Lower leg skin (tissue), 4 donors: ENCODE measurements around the gene LANCL2. TPM values are rescaled to one million over a fixed set of nuclear protein-coding genes. Genes with fewer than 3 reads are reported as not detected.

ENCODE experiments used
- DNase-seq, 2 donors: peaks; one replicate each; pipeline ENCODE4 v3.0.0-alpha.2; 2019; ENCODE audit warnings: low spot score in 2 of 2
- H3K4me3 ChIP-seq: fragments of 200-600 bp; sonication (generic); 2 replicates; pipeline ENCODE4 v1.5.1; 2017; ENCODE audit warnings: mild to moderate bottlenecking, low read depth; ENCODE audit not compliant: poor library complexity, severe bottlenecking
- POLR2A ChIP-seq, 2 donors: fragments of 450-650 bp; IDR thresholded peaks; one replicate each; pipeline ENCODE4 v1.6.1; 2016 to 2017; ENCODE audit warnings: antibody characterized with exemption in 2 of 2, mild to moderate bottlenecking in 1 of 2, moderate library complexity in 1 of 2
- WGBS, 2 donors: methylation state at CpG; one replicate each; pipeline ENCODE4 v1.1.5; 2018; 5-methylcytosine and 5-hydroxymethylcytosine counted together
- intact Hi-C: fragments of 100-400 bp; cut with DNase I; formaldehyde crosslinking; loops from one replicate; pipeline ENCODE4 v1.15.0; 2023; ENCODE audit warnings: low total_unique reads
- total RNA-seq, 4 donors: library from RNA; depleted of rRNA; stranded (reverse); fragments of >200 nt; gene quantifications; one replicate each; pipeline ENCODE4 v1.1.0, GENCODE V29; 2016
- TF ChIP-seq, protein P1 (sequence below), 3 donors: fragments of 450-650 bp; IDR thresholded peaks; one replicate each; pipeline ENCODE4 v1.5.1; 2016; ENCODE audit warnings: antibody characterized with exemption in 3 of 3, mild to moderate bottlenecking in 3 of 3, moderate library complexity in 2 of 3

The LANCL2 gene
- total RNA-seq, 4 donors from 2014 or later = 7.7 to 13.4 (median 11.4) TPM

DNA sequence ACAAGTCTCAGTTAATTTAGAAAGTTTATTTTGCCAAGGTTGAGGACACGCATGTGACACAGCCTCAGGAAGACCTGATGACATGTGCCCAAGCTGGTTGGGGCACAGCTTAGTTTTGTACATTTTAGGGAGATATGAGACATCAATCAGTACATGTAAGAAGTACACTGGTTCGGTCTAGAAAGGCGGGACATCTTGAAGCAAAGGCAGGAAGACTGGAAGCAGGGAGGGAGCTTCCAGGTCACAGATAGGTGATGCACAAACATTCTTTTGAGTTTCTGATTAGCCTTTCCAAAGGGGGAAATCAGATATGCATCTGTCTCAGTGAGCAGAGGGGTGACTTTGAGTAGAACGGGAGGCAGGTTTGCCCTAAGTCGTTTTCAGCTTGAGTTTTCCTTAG, 29.4 kb upstream of the LANCL2 start:
- WGBS, 2 donors = 77% methylated on average over 5 of the region's 5 CpGs
- TF ChIP-seq POLR2A (IDR thresholded peaks at IDR 0.05) = no peak
- TF ChIP-seq, protein P1, sequence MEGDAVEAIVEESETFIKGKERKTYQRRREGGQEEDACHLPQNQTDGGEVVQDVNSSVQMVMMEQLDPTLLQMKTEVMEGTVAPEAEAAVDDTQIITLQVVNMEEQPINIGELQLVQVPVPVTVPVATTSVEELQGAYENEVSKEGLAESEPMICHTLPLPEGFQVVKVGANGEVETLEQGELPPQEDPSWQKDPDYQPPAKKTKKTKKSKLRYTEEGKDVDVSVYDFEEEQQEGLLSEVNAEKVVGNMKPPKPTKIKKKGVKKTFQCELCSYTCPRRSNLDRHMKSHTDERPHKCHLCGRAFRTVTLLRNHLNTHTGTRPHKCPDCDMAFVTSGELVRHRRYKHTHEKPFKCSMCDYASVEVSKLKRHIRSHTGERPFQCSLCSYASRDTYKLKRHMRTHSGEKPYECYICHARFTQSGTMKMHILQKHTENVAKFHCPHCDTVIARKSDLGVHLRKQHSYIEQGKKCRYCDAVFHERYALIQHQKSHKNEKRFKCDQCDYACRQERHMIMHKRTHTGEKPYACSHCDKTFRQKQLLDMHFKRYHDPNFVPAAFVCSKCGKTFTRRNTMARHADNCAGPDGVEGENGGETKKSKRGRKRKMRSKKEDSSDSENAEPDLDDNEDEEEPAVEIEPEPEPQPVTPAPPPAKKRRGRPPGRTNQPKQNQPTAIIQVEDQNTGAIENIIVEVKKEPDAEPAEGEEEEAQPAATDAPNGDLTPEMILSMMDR (IDR thresholded peaks at IDR 0.05) = no peak
- no peak overlapping the region for H3K4me3 ChIP-seq
- intact Hi-C loops = no loop called here
- DNase-seq = no peak

DNA sequence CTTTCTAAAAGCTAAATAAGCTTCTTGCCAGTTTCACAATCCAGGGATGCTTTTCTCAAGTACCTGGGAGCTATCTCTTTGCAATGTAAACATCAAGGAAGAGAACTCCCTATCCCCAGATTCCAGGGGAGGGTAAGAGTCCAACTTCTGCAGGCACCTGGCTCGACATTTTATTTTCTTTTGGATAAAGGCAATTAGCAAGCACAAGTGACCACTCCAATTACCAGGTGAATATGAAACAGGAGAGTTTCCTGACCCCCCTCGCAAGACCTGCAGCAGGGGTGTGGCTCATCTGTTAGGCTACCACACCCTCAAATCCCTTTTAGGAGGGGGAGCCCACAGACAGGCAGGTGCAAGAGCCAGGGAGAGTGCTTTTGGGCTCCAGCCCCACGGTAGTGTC, 28.6 kb upstream of the LANCL2 start:
- DNase-seq = no peak

DNA sequence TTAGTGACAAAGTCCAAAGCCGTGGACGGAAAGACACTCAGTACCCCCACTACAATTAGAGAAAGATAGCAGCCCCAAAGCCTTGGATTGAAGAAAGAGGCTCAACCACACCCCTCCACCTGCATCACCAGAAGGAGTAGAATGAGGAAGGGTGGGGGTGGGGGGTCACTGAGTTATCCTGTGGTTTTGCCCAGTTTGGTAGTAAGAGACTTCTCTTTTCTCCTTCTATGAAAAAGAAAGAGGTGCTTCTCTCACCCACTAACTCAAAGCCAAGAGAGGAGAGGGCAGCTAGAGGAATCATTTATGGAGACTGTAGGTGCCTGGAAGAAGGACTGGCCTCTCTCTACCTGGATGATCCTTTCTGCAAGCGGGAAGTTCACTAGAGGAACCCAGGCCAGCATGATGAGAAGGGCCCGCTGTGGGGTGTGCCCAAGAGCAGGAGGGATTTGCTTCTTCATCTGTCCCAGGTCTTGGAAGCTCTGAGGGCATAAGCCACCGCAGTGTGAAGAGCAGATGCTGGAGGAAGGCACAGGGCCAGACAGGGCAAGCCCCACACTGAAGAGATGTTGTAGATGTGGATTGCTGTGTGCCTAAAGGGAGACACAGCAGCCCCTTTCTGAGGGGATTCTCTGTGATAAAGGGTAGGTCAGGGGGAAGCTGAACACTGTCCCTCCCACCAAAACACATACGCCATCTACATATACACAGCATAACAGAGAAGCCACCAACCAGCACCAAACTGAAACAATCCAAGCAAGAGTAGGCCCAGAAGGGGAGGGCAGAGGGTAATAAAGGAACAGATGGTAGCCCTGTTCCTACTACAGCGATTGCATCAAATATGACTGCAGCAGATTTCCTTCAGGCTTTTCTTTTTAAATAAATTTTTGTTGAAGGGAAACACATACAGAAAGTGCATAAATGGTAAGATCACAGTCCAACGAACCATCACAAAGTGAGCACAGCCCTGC, 25.8 kb upstream of the LANCL2 start:
- intact Hi-C loops = no loop called here
- no peak for DNase-seq
- WGBS, 2 donors = 67 to 79% methylated on average over 8 of the region's 8 CpGs
- no peak overlapping the region for H3K4me3 ChIP-seq
- TF ChIP-seq, protein P1 (IDR thresholded peaks at IDR 0.05) = no peak
- no peak for TF ChIP-seq POLR2A (IDR thresholded peaks at IDR 0.05)

More for the DNA sequence above, 28.6 kb upstream of the LANCL2 start:
- intact Hi-C loops = no loop called here
- WGBS, 2 donors = 43 to 46% methylated on average over 3 of the region's 3 CpGs
- no peak for TF ChIP-seq POLR2A (IDR thresholded peaks at IDR 0.05)
- TF ChIP-seq, protein P1 (IDR thresholded peaks at IDR 0.05) = no peak
- H3K4me3 ChIP-seq = no peak overlapping the region

DNA sequence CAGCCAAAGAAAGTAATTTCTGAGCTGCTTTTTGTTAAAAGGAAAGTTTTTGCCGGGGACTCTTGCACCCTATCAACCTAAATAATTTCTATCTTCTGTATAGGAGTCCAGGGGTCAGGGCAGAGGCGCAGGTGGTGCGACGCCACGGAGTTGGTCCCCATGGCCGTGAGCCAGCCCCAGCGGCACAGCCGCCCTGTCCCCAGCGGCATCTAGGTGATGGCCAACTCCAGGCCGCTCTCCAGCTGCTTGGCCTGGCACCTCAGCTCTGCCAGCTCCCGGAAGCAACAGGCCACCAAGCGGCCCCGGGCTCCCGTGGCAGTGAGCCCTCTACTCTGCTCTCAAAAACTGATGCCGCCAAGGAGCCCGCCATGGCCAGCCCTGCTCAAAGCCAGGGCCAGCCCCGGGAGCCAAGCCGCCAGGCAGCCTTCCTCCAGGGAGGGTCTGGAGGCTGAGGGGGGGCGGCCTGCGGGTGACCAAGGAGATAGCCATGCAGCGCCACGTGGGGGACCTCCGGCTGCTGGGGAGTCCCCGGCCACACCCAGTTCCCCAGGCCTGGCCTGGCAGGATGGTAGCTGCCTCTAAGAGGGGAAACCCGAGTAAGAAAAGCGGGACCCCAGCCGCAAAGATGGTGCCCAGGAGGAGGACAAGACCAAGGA, 22.8 kb upstream of the LANCL2 start:
- 93% methylated on average over 27 of the region's 27 CpGs for WGBS, 2 donors

DNA sequence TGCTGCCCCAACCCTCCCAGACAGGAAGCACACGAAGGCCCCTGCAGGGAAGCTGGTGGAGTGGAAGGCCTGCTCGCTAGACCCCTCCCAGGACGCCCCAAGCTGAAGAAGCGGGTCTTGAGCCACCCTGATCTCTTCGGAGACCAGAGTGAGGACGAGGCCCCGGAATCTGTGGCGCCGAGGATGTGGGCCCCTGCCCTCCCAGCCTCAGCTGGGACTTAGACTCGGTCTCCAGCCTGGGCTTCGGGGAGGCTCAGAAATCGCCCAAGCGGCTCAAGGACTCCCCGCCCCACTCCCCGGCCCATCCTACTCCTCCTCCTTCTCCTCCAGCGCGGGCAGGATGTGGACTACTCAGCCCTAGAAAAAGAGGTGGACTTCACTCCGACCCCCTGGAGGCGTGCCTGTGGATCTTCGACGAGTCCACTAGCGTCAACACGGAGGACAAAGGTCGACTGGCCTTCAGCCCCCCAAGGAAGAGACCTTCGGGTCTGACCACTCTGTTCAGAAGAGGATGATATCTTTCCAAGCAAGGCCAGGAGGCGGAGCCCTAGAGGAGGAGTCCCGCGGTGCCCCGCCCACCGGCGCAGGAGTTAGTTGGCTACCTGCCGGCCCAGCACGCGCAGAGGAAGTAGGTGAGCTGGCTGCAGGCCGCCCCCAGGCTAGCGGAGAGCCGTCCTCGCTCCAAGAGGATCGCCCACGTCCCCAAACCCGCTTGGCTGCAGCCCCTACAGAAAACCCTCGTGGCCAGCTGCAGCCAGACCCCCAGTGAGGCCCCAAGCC, 21.9 kb upstream of the LANCL2 start:
- TF ChIP-seq, protein P1 (IDR thresholded peaks at IDR 0.05) = no peak
- no peak for TF ChIP-seq POLR2A (IDR thresholded peaks at IDR 0.05)
- no peak for DNase-seq
- 88 to 93% methylated on average over 28 to 39 of the region's 42 CpGs for WGBS, 2 donors

More for the DNA sequence above, 22.8 kb upstream of the LANCL2 start:
- H3K4me3 ChIP-seq = no peak overlapping the region
- no peak for DNase-seq
- no peak for TF ChIP-seq POLR2A (IDR thresholded peaks at IDR 0.05)
- TF ChIP-seq, protein P1 (IDR thresholded peaks at IDR 0.05) = no peak
- intact Hi-C loops = no loop called here

More for the DNA sequence above, 21.9 kb upstream of the LANCL2 start:
- H3K4me3 ChIP-seq = no peak overlapping the region
- intact Hi-C loops = no loop called here
